ENCODE data around the gene DBX1.

DNA sequence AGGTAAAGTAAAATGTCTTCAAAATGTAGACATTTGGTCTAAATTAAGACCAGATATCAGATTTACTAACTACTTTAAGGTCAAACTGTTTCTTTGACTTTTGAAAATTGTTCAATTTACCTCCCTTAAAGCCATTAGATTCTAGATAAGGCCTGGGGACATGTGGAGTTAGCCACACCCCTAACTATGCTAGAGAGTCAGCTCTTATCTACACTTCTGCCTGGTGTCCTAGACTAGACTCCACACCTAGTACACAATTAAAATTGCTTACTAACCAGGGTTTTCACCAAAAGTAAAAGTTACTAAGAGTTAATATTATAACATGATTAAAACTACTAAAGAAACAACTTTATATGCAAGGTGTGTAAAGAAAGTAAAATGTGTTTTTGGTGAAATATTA, 43.6 kb upstream of the DBX1 start:
- TF ChIP-seq, protein P1, sequence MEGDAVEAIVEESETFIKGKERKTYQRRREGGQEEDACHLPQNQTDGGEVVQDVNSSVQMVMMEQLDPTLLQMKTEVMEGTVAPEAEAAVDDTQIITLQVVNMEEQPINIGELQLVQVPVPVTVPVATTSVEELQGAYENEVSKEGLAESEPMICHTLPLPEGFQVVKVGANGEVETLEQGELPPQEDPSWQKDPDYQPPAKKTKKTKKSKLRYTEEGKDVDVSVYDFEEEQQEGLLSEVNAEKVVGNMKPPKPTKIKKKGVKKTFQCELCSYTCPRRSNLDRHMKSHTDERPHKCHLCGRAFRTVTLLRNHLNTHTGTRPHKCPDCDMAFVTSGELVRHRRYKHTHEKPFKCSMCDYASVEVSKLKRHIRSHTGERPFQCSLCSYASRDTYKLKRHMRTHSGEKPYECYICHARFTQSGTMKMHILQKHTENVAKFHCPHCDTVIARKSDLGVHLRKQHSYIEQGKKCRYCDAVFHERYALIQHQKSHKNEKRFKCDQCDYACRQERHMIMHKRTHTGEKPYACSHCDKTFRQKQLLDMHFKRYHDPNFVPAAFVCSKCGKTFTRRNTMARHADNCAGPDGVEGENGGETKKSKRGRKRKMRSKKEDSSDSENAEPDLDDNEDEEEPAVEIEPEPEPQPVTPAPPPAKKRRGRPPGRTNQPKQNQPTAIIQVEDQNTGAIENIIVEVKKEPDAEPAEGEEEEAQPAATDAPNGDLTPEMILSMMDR (conservative IDR thresholded peaks at IDR 0.05; ENCODE audit: low read length) = no peak
- no peak for TF ChIP-seq EZH2phosphoT487 (IDR thresholded peaks at IDR 0.05; ENCODE audit: borderline replicate concordance)
